Measurements from ENCODE around the gene C16orf86. TPM values are rescaled to one million over a fixed set of nuclear protein-coding genes. Genes with fewer than 3 reads are reported as not detected.

The C16orf86 gene
- total RNA-seq, 3 donors from 2014 or later (not counting 1 experiment from before 2014, with no cell fraction given): 3.5 to 4.4 (median 3.6) TPM

GRCh38 chr16:67647681-67648080, 18.9 kb upstream of the C16orf86 start:
- WGBS (ENCODE audit: insufficient coverage): 99% methylated on average over 13 of the region's 13 CpGs
- intact Hi-C loops (cut with micrococcal nuclease): no loop called here
- Histone ChIP-seq H3K27ac (ENCODE audit: low read length) (no peak overlapping the region), H3K4me1 (ENCODE audit: control insufficient read depth, insufficient read depth, low read length) (peaks cover 22% of the 10 kb centered on the region), H3K9me3 (ENCODE audit: control insufficient read depth, insufficient read depth, low read length) (no peaks in the 10 kb centered on the region), H3K27me3 (ENCODE audit: control insufficient read depth, insufficient read depth, low read length) (no peaks in the 10 kb centered on the region), H3K36me3 (ENCODE audit: control insufficient read depth, insufficient read depth, low read length) (peaks cover 48% of the 10 kb centered on the region), H3K4me3 (ENCODE audit: low read length) (no peak overlapping the region)
- H3K4me1 Mint-ChIP-seq: no peaks in the 10 kb centered on the region
- no peak overlapping the region for H3K4me3 Mint-ChIP-seq
- H3K27ac Mint-ChIP-seq: no peak overlapping the region
- no peaks in the 10 kb centered on the region for H3K36me3 Mint-ChIP-seq
- H3K27me3 Mint-ChIP-seq (ENCODE audit: low read depth in 2 of 2): no peaks in the 10 kb centered on the region
- DNase-seq (no peak), ATAC-seq (no peak)
- no peak for TF ChIP-seq CTCF (IDR thresholded peaks at IDR 0.05)
- H3K9me3 Mint-ChIP-seq: no peaks in the 10 kb centered on the region

- H3K27me3 Mint-ChIP-seq (ENCODE audit: low read depth in 2 of 2): no peaks in the 10 kb centered on the region
- H3K9me3 Mint-ChIP-seq: no peaks in the 10 kb centered on the region
- no peak for DNase-seq
- no peak overlapping the region for H3K4me3 Mint-ChIP-seq
- WGBS (ENCODE audit: insufficient coverage): 95% methylated on average over 65 of the region's 65 CpGs
- intact Hi-C loops (cut with micrococcal nuclease): no loop called here
- H3K4me1 Mint-ChIP-seq: no peaks in the 10 kb centered on the region
- no peaks in the 10 kb centered on the region for H3K9me3 ChIP-seq (ENCODE audit: control insufficient read depth, insufficient read depth, low read length)
- no peaks in the 10 kb centered on the region for H3K36me3 Mint-ChIP-seq
- H3K27me3 ChIP-seq (ENCODE audit: control insufficient read depth, insufficient read depth, low read length): no peaks in the 10 kb centered on the region
- H3K27ac ChIP-seq (ENCODE audit: low read length): no peak overlapping the region
- H3K4me3 ChIP-seq (ENCODE audit: low read length): no peak overlapping the region
- peaks cover 48% of the 10 kb centered on the region for H3K36me3 ChIP-seq (ENCODE audit: control insufficient read depth, insufficient read depth, low read length)
- H3K4me1 ChIP-seq (ENCODE audit: control insufficient read depth, insufficient read depth, low read length): peaks cover 22% of the 10 kb centered on the region
- TF ChIP-seq CTCF (IDR thresholded peaks at IDR 0.05): no peak
- ATAC-seq: no peak
- H3K27ac Mint-ChIP-seq: no peak overlapping the region
Observed at GRCh38 chr16:67648088-67648763, 18.4 kb upstream of the C16orf86 start.

GRCh38 chr16:67648764-67649407, 17.7 kb upstream of the C16orf86 start:
- Histone ChIP-seq H3K4me1 (ENCODE audit: control insufficient read depth, insufficient read depth, low read length) (peaks cover 22% of the 10 kb centered on the region), H3K27me3 (ENCODE audit: control insufficient read depth, insufficient read depth, low read length) (no peaks in the 10 kb centered on the region), H3K9me3 (ENCODE audit: control insufficient read depth, insufficient read depth, low read length) (no peaks in the 10 kb centered on the region), H3K4me3 (ENCODE audit: low read length) (no peak overlapping the region), H3K36me3 (ENCODE audit: control insufficient read depth, insufficient read depth, low read length) (peaks cover 48% of the 10 kb centered on the region), H3K27ac (ENCODE audit: low read length) (no peak overlapping the region)
- ATAC-seq (no peak), DNase-seq (no peak)
- H3K4me3 Mint-ChIP-seq: no peak overlapping the region
- intact Hi-C loops (cut with micrococcal nuclease): no loop called here
- no peak overlapping the region for H3K27ac Mint-ChIP-seq
- H3K9me3 Mint-ChIP-seq: no peaks in the 10 kb centered on the region
- no peak for TF ChIP-seq CTCF (IDR thresholded peaks at IDR 0.05)
- no peaks in the 10 kb centered on the region for H3K4me1 Mint-ChIP-seq
- H3K36me3 Mint-ChIP-seq: no peaks in the 10 kb centered on the region
- H3K27me3 Mint-ChIP-seq (ENCODE audit: low read depth in 2 of 2): no peaks in the 10 kb centered on the region
- WGBS (ENCODE audit: insufficient coverage): 97% methylated on average over 35 of the region's 35 CpGs
